NCI-H1048 (cell line): ENCODE results near the gene MAPK12.

Experiments used
- DNase-seq: peaks from one replicate; lab custom pipeline; 2025; lab: John Stamatoyannopoulos, UW

MAPK12 gene

DNA sequence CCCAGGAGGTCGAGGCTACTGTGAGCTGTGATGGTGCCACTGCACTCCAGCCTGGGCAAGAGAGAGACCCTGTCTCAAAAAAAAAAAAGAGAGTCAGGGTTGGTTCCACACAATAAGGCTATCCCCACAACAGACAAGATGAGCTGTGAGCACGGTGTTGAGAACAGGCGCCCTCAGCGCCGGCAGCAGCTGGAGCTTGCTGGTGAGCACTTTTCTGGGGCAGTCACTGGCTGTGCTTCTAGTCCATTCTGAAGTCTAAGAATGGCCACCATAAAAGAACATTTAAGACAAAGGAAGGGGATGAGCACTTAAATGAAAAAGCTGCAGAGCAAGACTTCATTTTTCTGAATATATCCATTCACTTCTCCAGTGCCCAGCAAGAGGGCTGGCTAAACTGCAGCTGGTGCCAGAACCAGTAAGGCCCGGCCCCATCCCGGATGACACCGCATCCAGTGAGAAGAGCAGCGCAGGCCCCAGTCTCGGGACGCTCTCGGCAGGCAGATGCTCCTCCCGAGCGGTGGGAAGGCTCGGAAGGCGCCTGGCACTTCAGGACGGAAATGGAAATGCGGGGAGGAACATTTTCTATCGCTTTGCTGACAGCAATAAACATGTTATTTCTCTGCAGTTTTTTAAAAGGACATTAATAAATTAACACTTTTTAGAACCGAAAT lies 28.9 kb downstream of the MAPK12 start:
- DNase-seq, result no peak

DNA sequence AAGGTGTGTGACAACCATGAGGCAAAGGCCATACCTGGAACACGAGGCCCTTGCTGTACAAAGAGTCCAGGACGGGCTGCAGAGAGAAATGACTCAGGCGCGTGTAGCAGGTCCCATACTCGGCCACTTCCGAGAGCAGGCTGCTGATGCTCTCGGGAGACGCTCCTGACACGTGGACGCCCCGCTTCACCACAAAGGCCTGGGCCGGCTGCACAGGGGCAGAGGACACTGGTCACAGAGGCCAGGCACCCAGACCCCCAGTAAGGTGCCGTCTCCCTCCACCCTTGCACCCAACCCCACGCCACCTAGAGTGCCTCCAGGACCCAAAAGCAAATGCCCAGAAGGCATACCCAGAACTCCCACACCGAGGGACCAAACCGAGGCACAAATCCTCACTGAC lies 32.1 kb downstream of the MAPK12 start:
- no peak for DNase-seq

DNA sequence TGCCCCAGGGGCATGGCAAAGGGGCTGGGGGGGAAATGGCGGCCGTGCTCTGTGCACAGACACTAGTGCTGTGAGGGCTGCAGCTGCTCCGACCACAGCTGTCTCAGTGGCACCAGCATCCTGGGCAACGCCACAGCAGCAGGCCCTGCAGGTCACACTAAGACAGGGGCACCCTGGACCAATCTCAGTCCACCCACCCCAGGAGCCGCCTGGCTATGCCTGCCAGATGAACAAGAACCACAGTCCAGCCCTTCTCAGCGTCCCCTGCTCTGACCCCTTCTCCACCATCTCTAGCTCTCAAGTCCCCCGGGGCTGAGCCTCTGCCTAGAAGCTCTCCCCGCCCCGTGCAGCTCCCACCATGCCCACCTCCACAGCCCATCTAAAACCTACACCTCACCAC lies 33.1 kb downstream of the MAPK12 start:
- DNase-seq, result no peak

DNA sequence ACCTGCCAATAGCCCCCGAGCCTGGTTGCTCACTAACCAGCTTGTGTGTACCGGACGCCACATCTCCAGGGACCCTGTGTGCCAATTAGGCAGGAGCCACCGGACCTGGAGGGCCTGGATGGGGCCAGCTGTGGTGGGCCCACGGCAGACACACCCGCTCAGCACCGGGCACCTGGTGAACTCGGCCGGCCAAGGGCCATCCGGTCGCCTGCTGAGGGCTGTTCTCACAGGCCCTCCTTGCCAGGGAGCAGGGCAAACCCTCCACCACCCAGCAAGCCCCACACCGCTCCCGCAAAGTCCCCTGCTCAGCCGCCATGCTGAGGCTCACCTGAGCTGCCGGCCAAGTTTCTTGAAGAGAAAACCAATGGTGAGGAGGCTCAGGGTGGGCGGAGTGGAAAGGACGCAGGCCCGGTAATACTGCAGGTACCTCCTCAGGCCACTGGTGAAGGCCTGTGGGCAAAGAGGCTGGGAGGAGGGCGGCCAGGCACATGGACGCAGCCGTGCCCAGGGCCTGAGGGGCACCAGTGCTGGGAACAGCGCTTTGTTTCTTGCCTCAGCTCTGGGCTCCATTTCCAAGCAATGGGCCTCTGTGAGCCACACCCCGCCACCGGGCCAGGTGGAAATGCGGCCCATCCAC lies 33.8 kb downstream of the MAPK12 start:
- DNase-seq, result no peak

DNA sequence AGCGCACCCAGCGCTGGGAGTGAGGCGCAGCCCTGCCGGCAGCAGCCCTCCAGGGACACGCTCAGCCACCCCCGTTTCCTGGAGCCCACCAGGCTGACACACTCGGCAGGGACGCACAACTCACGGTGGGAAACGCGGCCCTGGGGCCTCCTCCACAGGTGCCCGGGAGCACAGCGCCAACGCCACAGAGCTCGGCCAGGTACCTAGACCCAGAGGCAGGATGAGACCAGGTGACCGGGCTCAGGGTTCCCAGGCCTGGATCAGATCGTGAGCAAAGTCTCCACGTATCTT lies 34.7 kb downstream of the MAPK12 start:
- DNase-seq, result no peak

DNA sequence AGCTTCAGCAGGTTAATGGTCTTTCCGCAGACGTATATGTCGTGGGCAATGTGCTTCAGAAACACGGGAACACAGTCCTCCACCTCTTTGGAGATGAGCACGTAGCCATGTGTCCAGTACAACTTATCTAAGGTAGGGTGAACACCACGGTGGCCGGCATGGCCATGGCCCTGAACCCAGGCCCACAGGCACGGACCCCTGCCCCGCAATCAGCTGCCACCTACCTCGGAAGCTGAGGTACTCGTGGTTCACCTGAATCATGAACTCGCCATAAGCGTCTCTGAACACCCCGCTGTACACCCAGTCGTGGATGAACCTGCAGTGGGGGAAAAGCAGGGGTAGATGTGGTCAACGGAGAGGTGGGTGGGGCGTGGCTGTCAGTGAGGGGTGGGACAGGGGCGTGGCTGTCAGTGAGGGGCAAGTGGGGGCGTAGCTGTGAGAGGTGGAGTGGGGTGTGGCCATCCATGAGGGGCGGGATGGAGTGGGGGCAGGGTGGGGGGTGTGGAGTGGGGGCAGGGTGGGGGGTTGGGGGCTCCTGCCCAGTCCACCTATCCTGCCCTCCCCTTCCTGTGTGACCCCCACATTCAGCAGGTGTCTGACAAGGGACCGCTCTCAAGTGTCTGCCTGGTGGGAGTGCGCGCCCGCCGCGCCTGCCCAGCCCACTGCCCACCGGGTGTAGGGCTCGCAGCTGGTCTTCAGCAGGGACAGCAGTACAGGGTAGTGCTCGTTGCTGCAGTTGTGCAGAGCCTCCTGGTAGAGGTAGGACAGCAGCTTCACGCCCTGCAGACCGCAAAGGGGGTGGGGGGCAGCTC lies 35.2 kb downstream of the MAPK12 start:
- no peak for DNase-seq

GRCh38 chr22:50225200-50225969 lies 36.1 kb downstream of the MAPK12 start:
- no peak for DNase-seq

DNA sequence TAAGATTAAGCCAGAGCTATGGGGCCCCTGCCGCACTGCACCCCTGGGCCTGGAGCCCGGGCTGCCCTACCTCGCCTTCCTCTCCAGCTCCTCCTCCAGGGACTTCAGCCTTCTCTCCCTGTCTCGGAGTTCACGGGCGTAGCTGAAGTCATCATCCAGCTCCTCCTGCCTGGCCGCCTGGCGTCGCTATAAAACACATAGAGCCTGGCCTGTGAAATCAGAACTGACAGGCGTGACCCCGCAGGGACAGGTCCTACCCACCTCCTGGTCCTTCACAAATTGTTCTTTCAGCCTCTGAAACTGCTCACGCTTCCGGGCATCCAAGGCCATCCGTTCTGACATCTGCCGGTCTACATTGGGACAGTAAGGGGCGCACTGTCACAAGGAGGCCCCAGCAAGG lies 37.4 kb downstream of the MAPK12 start:
- no peak for DNase-seq

- no peak for DNase-seq
These were observed 39.0 kb downstream of the MAPK12 start for GRCh38 chr22:50222508-50222907.

DNA sequence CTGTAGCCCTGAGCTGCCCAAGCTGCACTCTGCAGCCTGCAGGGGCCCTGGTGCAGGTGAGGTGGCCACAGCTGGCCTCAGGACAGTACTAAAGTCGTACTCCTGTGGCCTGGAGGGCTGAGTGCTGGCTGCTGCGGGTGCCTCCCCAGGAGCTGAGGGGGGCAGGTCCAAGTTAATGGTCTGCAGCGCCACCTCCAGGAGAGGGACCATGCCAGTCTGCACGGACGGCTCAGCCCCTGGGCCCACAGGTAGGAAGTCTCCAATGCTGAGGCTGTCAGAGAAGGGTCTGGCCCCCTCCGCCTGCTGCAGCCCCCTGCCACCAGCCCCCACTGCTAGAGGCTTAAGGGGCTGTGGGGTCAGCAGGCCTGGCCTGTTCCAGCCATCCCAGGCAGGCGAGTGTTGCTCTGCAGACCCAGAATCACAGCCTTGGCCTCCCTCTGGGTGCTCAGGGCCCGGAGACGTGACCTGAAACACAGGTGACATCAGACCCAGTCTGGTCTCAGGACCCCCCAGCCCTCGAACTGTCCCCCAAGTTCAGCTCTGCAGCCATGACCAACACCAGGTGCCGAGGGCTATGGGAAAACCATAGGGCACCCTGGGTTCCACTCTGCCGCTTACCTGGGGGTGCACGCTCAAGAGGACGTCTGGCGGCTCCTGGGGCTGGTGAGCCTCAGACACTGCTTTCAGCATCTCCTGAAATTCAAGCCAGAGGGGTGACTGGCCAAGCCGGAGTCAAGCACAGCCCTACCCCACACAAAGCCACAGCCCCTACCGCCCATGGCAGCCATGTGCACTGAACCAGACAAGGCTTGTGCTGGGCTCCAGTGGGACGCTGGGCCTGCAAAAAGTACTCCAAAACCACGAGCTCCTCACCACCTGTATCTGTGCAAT lies 39.8 kb downstream of the MAPK12 start:
- no peak for DNase-seq

GRCh38 chr22:50220603-50221409 lies 40.7 kb downstream of the MAPK12 start:
- no peak for DNase-seq

- DNase-seq, result no peak
These were observed 41.5 kb downstream of the MAPK12 start for GRCh38 chr22:50219800-50220602.

DNA sequence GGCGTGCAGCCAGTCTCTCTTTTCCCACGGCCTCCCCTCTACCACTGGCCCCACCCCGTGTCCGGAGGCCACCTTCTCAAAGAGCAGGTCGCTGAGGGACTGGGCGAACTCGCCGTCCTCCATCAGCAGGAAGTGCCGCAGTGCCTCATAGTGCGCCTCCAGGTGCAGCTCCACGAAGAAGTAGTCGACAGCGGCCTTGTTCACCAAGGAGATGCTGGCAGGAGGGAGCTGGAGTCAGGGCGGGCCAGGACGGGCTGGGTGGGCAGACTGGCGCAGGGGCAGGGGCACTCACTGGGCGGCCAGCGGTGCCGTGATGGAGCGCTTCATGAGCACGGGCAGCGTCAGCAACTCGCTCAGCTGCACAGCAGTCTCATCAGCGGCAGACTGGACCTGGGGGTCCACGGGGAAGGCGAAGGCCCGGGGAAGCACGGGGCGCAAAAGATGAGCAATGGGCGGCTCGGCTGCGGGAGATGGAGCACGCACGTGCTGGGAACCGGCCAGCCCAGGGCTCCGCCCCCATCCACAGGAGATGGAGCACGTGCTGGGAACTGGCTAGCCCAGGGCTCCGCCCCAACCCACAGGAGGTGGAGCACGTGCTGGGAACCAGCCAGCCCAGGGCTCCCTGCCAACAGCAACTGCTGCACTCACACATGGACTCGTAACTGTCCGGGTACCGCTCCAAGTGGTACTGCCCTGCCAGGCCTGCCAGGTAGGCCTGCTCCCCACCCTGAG lies 42.3 kb downstream of the MAPK12 start:
- peak; percentile 74 for DNase-seq

GRCh38 chr22:50218153-50218995 lies 43.1 kb downstream of the MAPK12 start:
- no peak for DNase-seq

DNA sequence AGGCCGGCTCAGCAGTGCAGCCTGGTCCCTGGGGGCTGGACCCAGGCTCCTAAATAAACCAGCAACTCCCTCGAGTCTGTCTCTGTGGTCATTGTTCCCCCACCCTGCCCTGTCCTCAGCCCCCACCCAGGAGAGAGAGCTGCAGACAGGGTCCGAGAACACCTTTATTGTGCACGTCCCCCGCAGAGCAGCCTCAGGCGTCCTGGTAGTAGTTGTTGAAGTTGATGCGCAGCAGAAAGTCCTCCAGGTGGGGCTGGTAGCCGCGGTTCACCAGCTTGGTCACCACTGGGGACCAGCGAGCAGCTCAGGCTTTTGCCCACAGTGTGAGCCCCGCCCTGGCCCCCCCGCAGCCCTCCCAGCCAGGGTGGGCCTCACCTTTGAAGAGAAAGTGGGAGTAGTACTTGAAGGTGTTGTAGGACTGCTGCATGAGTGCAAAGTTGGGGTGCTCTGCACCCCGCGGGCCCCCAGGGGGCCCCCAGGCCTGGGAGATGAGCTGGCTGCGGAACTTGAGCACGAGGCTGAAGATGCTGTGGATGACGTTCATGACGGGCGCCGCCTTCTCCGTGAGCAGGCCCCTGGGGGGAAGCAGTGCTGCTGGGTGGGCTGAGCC lies 43.8 kb downstream of the MAPK12 start:
- DNase-seq, result no peak

DNA sequence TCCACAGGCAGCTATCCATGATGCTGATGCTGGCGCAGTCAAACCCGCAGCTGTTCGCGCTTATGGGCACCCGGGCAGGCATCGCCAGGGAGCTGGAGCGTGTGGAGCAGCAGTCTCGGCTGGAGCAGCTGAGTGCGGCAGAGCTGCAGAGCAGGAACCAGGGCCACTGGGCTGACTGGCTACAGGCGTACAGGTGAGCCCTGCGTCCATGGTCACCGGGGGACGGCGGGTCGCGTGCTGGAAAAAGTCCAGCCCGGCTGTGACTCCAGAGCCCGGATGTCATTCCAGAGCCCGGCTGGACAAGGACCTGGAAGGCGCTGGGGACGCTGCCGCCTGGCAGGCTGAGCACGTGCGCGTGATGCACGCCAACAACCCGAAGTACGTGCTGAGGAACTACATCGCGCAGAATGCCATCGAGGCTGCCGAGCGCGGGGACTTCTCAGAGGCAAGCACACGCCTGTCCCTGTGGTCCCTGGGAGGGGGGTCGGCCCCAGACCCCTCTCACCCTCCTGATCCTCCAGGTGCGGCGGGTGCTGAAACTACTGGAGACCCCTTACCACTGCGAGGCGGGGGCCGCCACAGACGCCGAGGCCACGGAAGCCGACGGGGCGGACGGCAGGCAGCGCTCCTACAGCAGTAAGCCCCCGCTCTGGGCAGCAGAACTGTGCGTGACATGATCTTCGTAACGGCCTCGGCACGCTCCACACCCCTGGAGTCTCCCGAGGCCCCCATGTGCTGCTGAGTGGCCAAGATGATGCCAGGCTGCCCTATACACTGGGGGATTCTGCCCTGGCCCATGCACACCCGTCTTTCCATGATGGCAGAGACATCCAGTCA lies 44.6 kb downstream of the MAPK12 start:
- no peak for DNase-seq
